K562 (cell line): ENCODE data around the gene MYH15. TPM values are rescaled to one million over a fixed set of nuclear protein-coding genes. Genes with fewer than 3 reads are reported as not detected.
A peak's percentile ranks its signal among the peaks of the same experiment; 100 is the strongest.

Experiments used
- ATAC-seq: fragments of 200-7000 bp; cut with Tn5 transposase; 3 replicates; pipeline ENCODE4 v1.9.1; 2020; ENCODE audit warnings: moderate library complexity
- BruUV-seq: library from RNA; stranded (reverse); fragments of 400-500 nt; replicated peaks from 2 replicates; lab custom pipeline; 2021; lab: Mats Ljungman, UMichigan
- CTCF ChIA-PET: fragments of 300-600 bp; formaldehyde crosslinking; extraction: SDS; loops from one replicate; lab custom pipeline; 2021; ENCODE audit warnings: low intra/inter-chr PET ratio; lab: Yijun Ruan, JAX
- POLR2A ChIA-PET: fragments of 300-600, 350-650 bp; sonication (Branson Sonifier 250); formaldehyde crosslinking; extraction: SDS; loops from one replicate; lab custom pipeline; 2021; ENCODE audit warnings: antibody characterized with exemption, inconsistent platforms; lab: Yijun Ruan, JAX
- DNase-seq, 4 experiments: peaks; one replicate each; pipeline versions ENCODE4 v3.0.0 to v3.0.0-alpha.2; 2011 to 2018; ENCODE audit warnings: low spot score in 3 of 4, mixed read lengths in 3 of 4; ENCODE audit errors: extremely low read depth in 1 of 4
- FAIRE-seq: peaks from 2 replicates; lab custom pipeline; 2011; peaks lifted over from hg19 to GRCh38; lab: Jason Lieb, UNC
- H2AFZ ChIP-seq: 2 replicates; pipeline ENCODE4 v1.6.0; 2011; ENCODE audit warnings: low read depth, low read length, control low read depth, inconsistent platforms
- H3K27ac ChIP-seq: fragments of 200-600 bp; 3 replicates; pipeline ENCODE4 v1.8.0; 2011; ENCODE audit warnings: low read depth, mild to moderate bottlenecking, control low read depth, inconsistent platforms, low read length, moderate library complexity, mixed read lengths; ENCODE audit errors: extremely low read depth
- H3K27me3 ChIP-seq, 2 experiments: fragments of 300-600 bp in 1 of 2; 2 replicates in 1 of 2; 3 replicates in 1 of 2; pipeline versions ENCODE4 v1.6.0 to v1.8.0; 2011; ENCODE audit warnings: inconsistent platforms in 2 of 2, low read length in 2 of 2, mild to moderate bottlenecking in 1 of 2, mixed read lengths in 1 of 2, moderate library complexity in 1 of 2; ENCODE audit not compliant: control insufficient read depth in 2 of 2, insufficient read depth in 2 of 2
- H3K36me3 ChIP-seq: fragments of 300-600 bp; 3 replicates; pipeline ENCODE4 v1.8.0; 2011; ENCODE audit warnings: mild to moderate bottlenecking, low read length, inconsistent platforms; ENCODE audit not compliant: control insufficient read depth, insufficient read depth
- H3K4me1 ChIP-seq, 2 experiments: fragments of 200-600 bp in 1 of 2; replicated peaks in 1 of 2; 2 replicates in 1 of 2; 3 replicates in 1 of 2; pipeline versions ENCODE4 v1.5.1 to v1.8.0; 2011; ENCODE audit warnings: inconsistent platforms in 2 of 2, low read length in 2 of 2, mild to moderate bottlenecking in 1 of 2, mixed read lengths in 1 of 2, moderate library complexity in 1 of 2; ENCODE audit not compliant: control insufficient read depth in 2 of 2, insufficient read depth in 2 of 2
- H3K4me2 ChIP-seq: 2 replicates; pipeline ENCODE4 v1.6.1; 2011; ENCODE audit warnings: low read length, control low read depth, inconsistent platforms, mixed read lengths; ENCODE audit not compliant: insufficient read depth
- H3K4me3 ChIP-seq: fragments of 200-600 bp; sonication (generic), shearing (Covaris generic); 2 replicates; pipeline ENCODE4 v1.5.1; 2016; ENCODE audit warnings: control low read depth, inconsistent platforms
- H3K79me2 ChIP-seq: fragments of 200-600 bp; 3 replicates; pipeline ENCODE4 v1.8.0; 2011; ENCODE audit warnings: low read length, inconsistent platforms; ENCODE audit not compliant: control insufficient read depth, insufficient read depth
- H3K9ac ChIP-seq, 2 experiments: 2 replicates each; pipeline versions ENCODE4 v1.6.0 to v1.6.1; 2011; ENCODE audit warnings: low read depth in 2 of 2, low read length in 2 of 2, control low read depth in 1 of 2, inconsistent platforms in 1 of 2, mild to moderate bottlenecking in 1 of 2, mixed read lengths in 1 of 2; ENCODE audit not compliant: insufficient read depth in 1 of 2
- H3K9me1 ChIP-seq: one replicate; pipeline ENCODE4 v1.6.0; 2011; ENCODE audit warnings: inconsistent platforms, mild to moderate bottlenecking, low read length, moderate library complexity; ENCODE audit not compliant: control insufficient read depth, insufficient read depth
- H3K9me3 ChIP-seq: replicated peaks from 2 replicates; pipeline ENCODE4 v1.5.1; 2011; ENCODE audit warnings: low read depth, low read length, inconsistent platforms; ENCODE audit not compliant: control insufficient read depth, insufficient read depth
- H4K20me1 ChIP-seq: replicated peaks from 2 replicates; pipeline ENCODE4 v1.6.1; 2011; ENCODE audit warnings: low read length, inconsistent platforms, mixed read lengths; ENCODE audit not compliant: control insufficient read depth, insufficient read depth
- BACH1 ChIP-seq: fragments of 200-800 bp; sonication (Bioruptor generic); IDR thresholded peaks from 2 replicates; pipeline ENCODE4 v1.6.1; 2016; ENCODE audit warnings: missing genetic modification characterization, missing compliant biosample characterization
- CCNT2 ChIP-seq: IDR thresholded peaks from 2 replicates; pipeline ENCODE4 v1.6.1; 2011; ENCODE audit warnings: borderline replicate concordance, low read depth, mild to moderate bottlenecking, moderate library complexity, mixed read lengths, low read length; ENCODE audit not compliant: insufficient read length; ENCODE audit errors: extremely low read depth
- COPS2 ChIP-seq: fragments of 450-650 bp; conservative IDR thresholded peaks from 2 replicates; pipeline ENCODE4 v1.6.1; 2016; ENCODE audit warnings: mild to moderate bottlenecking, moderate library complexity
- CTCF ChIP-seq, 3 experiments: IDR thresholded peaks in 2 of 3; conservative IDR thresholded peaks in 1 of 3; 2 replicates each; pipeline ENCODE4 v1.5.1; 2011 to 2012; ENCODE audit warnings: low read length in 3 of 3, mild to moderate bottlenecking in 3 of 3, control low read depth in 2 of 3, improper control_type of control experiment in 1 of 3, inconsistent platforms in 1 of 3, low read depth in 1 of 3, mixed read lengths in 1 of 3, moderate library complexity in 1 of 3; ENCODE audit not compliant: insufficient read depth in 2 of 3
- DEAF1 ChIP-seq: fragments of 450-650 bp; formaldehyde crosslinking; IDR thresholded peaks from 2 replicates; pipeline ENCODE4 v1.4.0; 2020; ENCODE audit warnings: mild to moderate bottlenecking, moderate library complexity
- IRF2 ChIP-seq: sonication (generic); formaldehyde crosslinking; IDR thresholded peaks from 2 replicates; pipeline ENCODE4 v1.8.1; 2022; ENCODE audit warnings: mild to moderate bottlenecking, missing genetic modification reagents
- MED1 ChIP-seq: sonication (generic); formaldehyde crosslinking; IDR thresholded peaks from 2 replicates; pipeline ENCODE4 v1.8.1; 2023; ENCODE audit warnings: missing genetic modification reagents, borderline replicate concordance
- MEIS2 ChIP-seq: fragments of 450-650 bp; IDR thresholded peaks from 2 replicates; pipeline ENCODE4 v1.6.1; 2014; ENCODE audit warnings: mild to moderate bottlenecking; ENCODE audit not compliant: partially characterized antibody
- POLR3G ChIP-seq: IDR thresholded peaks from 2 replicates; pipeline ENCODE4 v1.6.1; 2011; ENCODE audit not compliant: insufficient read length, insufficient replicate concordance; ENCODE audit errors: extremely low read depth
- PPARD ChIP-seq: fragments of 250-450 bp; sonication (Bioruptor Pico); IDR thresholded peaks from 2 replicates; pipeline ENCODE4 v1.8.0; 2022; ENCODE audit warnings: inconsistent platforms, mild to moderate bottlenecking, moderate library complexity
- RUNX1 ChIP-seq: sonication (generic); IDR thresholded peaks from 2 replicates; pipeline ENCODE4 v1.6.1; 2016; ENCODE audit warnings: antibody characterized with exemption, low read depth
- SMC3 ChIP-seq: conservative IDR thresholded peaks from 2 replicates; pipeline ENCODE4 v1.6.1; 2011; ENCODE audit warnings: low read depth, low read length, improper control_type of control experiment; ENCODE audit not compliant: insufficient read depth
- TAF9B ChIP-seq: fragments of 450-650 bp; IDR thresholded peaks from 2 replicates; pipeline ENCODE4 v1.6.1; 2018; ENCODE audit warnings: mild to moderate bottlenecking; ENCODE audit not compliant: partially characterized antibody
- TCF15 ChIP-seq: fragments of 250-450 bp; sonication (Bioruptor Pico); IDR thresholded peaks from 2 replicates; pipeline ENCODE4 v1.8.0; 2022; ENCODE audit warnings: moderate library complexity, mild to moderate bottlenecking, inconsistent platforms
- XRCC5 ChIP-seq: fragments of 200-400 bp; formaldehyde crosslinking; IDR thresholded peaks from 2 replicates; pipeline ENCODE4 v1.6.1; 2017; ENCODE audit warnings: low read depth, mild to moderate bottlenecking, low read length
- ZBTB9 ChIP-seq: fragments of 450-650 bp; formaldehyde crosslinking; IDR thresholded peaks from 2 replicates; pipeline ENCODE4 v1.4.0; 2020; ENCODE audit warnings: mild to moderate bottlenecking, moderate library complexity
- ZEB2 ChIP-seq: fragments of 450-650 bp; IDR thresholded peaks from 2 replicates; pipeline ENCODE4 v1.6.1; 2016
- ZNF445 ChIP-seq: fragments of 250-450 bp; sonication (Bioruptor Pico); IDR thresholded peaks from 2 replicates; pipeline ENCODE4 v1.4.0; 2020; ENCODE audit warnings: low read depth, mild to moderate bottlenecking, moderate library complexity
- ZNF780A ChIP-seq: fragments of 250-450 bp; sonication (Bioruptor Pico); IDR thresholded peaks from 2 replicates; pipeline ENCODE4 v1.5.0; 2021; ENCODE audit warnings: mild to moderate bottlenecking
- WGBS: fragments of 100-300 bp; shearing (Covaris generic); methylation state at CpG from one replicate; pipeline ENCODE4 v1.1.6; 2016; ENCODE audit warnings: low coverage, mixed read lengths; ENCODE audit not compliant: insufficient coverage; ENCODE audit errors: missing lambda C conversion rate; 5-methylcytosine and 5-hydroxymethylcytosine counted together
- in situ Hi-C: fragments of 300-500 bp; cut with MboI; formaldehyde crosslinking; loops from 4 replicates; pipeline ENCODE4 v1.15.0; 2018; ENCODE audit warnings: inconsistent platforms, mixed read lengths
- intact Hi-C: fragments of 100-400 bp; cut with micrococcal nuclease; formaldehyde crosslinking; loops from 2 replicates; pipeline ENCODE4 v1.14.2; 2022
- polyA plus RNA-seq, 8 experiments: library from polyadenylated mRNA; depleted of rRNA in 4 of 8; stranded (reverse) in 5 of 8; unstranded in 3 of 8; fragments of >200 nt; fragmentation: Nextera tagmentation in 2 of 8; fragmentation: Illumina TruSeq in 1 of 8; extraction: Ambion mirVana in 2 of 8; extraction: Trizol in 1 of 8; gene quantifications; 2 replicates each; pipeline versions ENCODE4 v1.2.1 to v1.2.3, GENCODE V29; 2011 to 2014; ENCODE audit warnings: inconsistent platforms in 1 of 8, missing spikeins in 1 of 8
- total RNA-seq, 7 experiments: library from RNA; depleted of rRNA in 6 of 7; stranded (reverse); fragments of >200 nt in 6 of 7; fragmentation: Illumina TruSeq in 2 of 7; extraction: Trizol in 2 of 7; gene quantifications; 2 replicates each; pipeline versions ENCODE4 v1.2.1 to v1.2.3, GENCODE V29; 2011 to 2021; ENCODE audit warnings: low replicate concordance in 1 of 7

MYH15 gene
- total and polyA plus RNA-seq, 9 of the 15 experiments (the other 6 are each of a cell fraction or from before 2014, with no cell fraction given), result 0.03 to 0.29 (median 0.12) TPM

GRCh38 chr3:108489776-108490175, 20.6 kb downstream of the MYH15 start:
- Histone ChIP-seq H3K4me1 (no peaks in the 10 kb centered on the region; a peak in 1 of 5 replicates), H3K27ac (no peak overlapping the region), H2AFZ (no peak overlapping the region), H3K27me3 (peaks cover 0 to 7% of the 10 kb centered on the region in 2 experiments; a peak in 2 of 5 replicates), H3K4me3 (no peak overlapping the region), H4K20me1 (no peaks in the 10 kb centered on the region), H3K9ac (no peak overlapping the region), H3K79me2 (no peaks in the 10 kb centered on the region), H3K4me2 (no peak overlapping the region), H3K9me3 (no peaks in the 10 kb centered on the region), H3K36me3 (no peaks in the 10 kb centered on the region), H3K9me1 (no peaks in the 10 kb centered on the region)
- in situ Hi-C loops, result loop anchor here (25.0 kb wide), 1 partner anchor 423 kb away; no protein-coding TSS in a partner anchor
- ChIA-PET CTCF (interaction anchor here (1.4 to 2.0 kb wide), 2 partner anchors 63 to 329 kb away, joined by 5 to 9 read pairs; no protein-coding TSS in a partner anchor), POLR2A (no interaction called here)
- no TSS peak for BruUV-seq
- WGBS, result 5% methylated on average over 2 of the region's 2 CpGs
- ATAC-seq (peak; percentile 73), FAIRE-seq (peak; percentile 40), DNase-seq (peak; percentile 25 to 43 (median 33))
- intact Hi-C loops, result loop anchor here (1.0 to 10.0 kb wide), 6 partner anchors 63 to 1255 kb away; no protein-coding TSS in a partner anchor
- TF ChIP-seq ZEB2 (no peak), COPS2 (no peak), XRCC5 (no peak), SMC3 (peak; percentile 63), PPARD (CRISPR knock-in tag) (no peak), CCNT2 (no peak), ZNF780A (CRISPR knock-in tag) (no peak), TCF15 (CRISPR knock-in tag) (no peak), ZNF445 (CRISPR knock-in tag) (no peak), DEAF1 (CRISPR knock-in tag) (0 out of 2 replicates have a peak, but pooled peaks have one; percentile 35), ZBTB9 (CRISPR knock-in tag) (no peak), IRF2 (no peak), MEIS2 (peak; percentile 24), BACH1 (tag) (no peak), POLR3G (no peak), RUNX1 (no peak), MED1 (CRISPR knock-in tag) (no peak), CTCF (IDR thresholded peaks at IDR 0.05 in 2 of 3, conservative IDR thresholded peaks at IDR 0.05 in 1 of 3; ENCODE audit: insufficient read depth in 2 of 3, low read depth in 1 of 3, low read length in 3 of 3) (peak; percentile 59 to 69 (median 62); a peak in 5 of 6 replicates), TAF9B (no peak)
